GM23338 (cell line): ENCODE results near the gene TTF1. TPM values are rescaled to one million over a fixed set of nuclear protein-coding genes. Genes with fewer than 3 reads are reported as not detected.

ENCODE experiments used
- ATAC-seq: fragments of 200-7000 bp; cut with Tn5 transposase; 3 replicates; pipeline ENCODE4 v1.9.1; 2020
- DNase-seq: peaks from one replicate; pipeline ENCODE4 v3.0.0-alpha.2; 2015; ENCODE audit warnings: low spot score
- H2AFZ ChIP-seq: fragments of 200-600 bp; sonication (generic); 2 replicates; pipeline ENCODE4 v1.8.0; 2016; ENCODE audit warnings: antibody characterized with exemption, mild to moderate bottlenecking, moderate library complexity
- H3F3A ChIP-seq: fragments of 200-600 bp; sonication (generic); replicated peaks from 2 replicates; pipeline ENCODE4 v1.8.0; 2017; ENCODE audit warnings: antibody characterized with exemption, mixed run types, low read depth
- H3K27ac ChIP-seq: fragments of 200-600 bp; sonication (generic); 2 replicates; pipeline ENCODE4 v1.6.1; 2016; ENCODE audit warnings: low read depth
- H3K27me3 ChIP-seq: fragments of 200-600 bp; sonication (generic); 2 replicates; pipeline ENCODE4 v1.8.0; 2016; ENCODE audit warnings: mild to moderate bottlenecking, mixed run types, moderate library complexity; ENCODE audit not compliant: insufficient read depth
- H3K36me3 ChIP-seq: fragments of 200-600 bp; sonication (generic); 2 replicates; pipeline ENCODE4 v1.8.0; 2016; ENCODE audit warnings: mild to moderate bottlenecking; ENCODE audit not compliant: insufficient read depth
- H3K4me1 ChIP-seq: fragments of 200-600 bp; sonication (generic); 2 replicates; pipeline ENCODE4 v1.8.0; 2016; ENCODE audit warnings: mild to moderate bottlenecking, moderate library complexity; ENCODE audit not compliant: insufficient read depth
- H3K4me2 ChIP-seq: fragments of 200-600 bp; sonication (generic); 2 replicates; pipeline ENCODE4 v1.7.1; 2017; ENCODE audit warnings: mixed run types
- H3K4me3 ChIP-seq: fragments of 200-600 bp; sonication (generic); 2 replicates; pipeline ENCODE4 v1.6.1; 2016; ENCODE audit warnings: mixed run types
- H3K79me2 ChIP-seq: fragments of 200-600 bp; sonication (generic); replicated peaks from 2 replicates; pipeline ENCODE4 v1.8.0; 2017; ENCODE audit warnings: mild to moderate bottlenecking; ENCODE audit not compliant: insufficient read depth
- H3K9me2 ChIP-seq: fragments of 200-600 bp; sonication (generic); 2 replicates; pipeline ENCODE4 v1.8.0; 2017; ENCODE audit not compliant: insufficient read depth
- H4K20me1 ChIP-seq: fragments of 200-600 bp; sonication (generic); replicated peaks from 2 replicates; pipeline ENCODE4 v1.8.0; 2017; ENCODE audit warnings: mild to moderate bottlenecking; ENCODE audit not compliant: insufficient read depth
- H3K27ac Mint-ChIP-seq: 2 replicates; pipeline ENCODE4 v1.8.0; 2020; ENCODE audit warnings: inconsistent platforms, mild to moderate bottlenecking, moderate library complexity, mixed read lengths
- H3K27me3 Mint-ChIP-seq: 3 replicates; pipeline ENCODE4 v1.8.0; 2022; ENCODE audit warnings: low read depth, mild to moderate bottlenecking, moderate library complexity, mixed read lengths, inconsistent platforms; ENCODE audit not compliant: insufficient read depth, poor library complexity
- H3K36me3 Mint-ChIP-seq: 3 replicates; pipeline ENCODE4 v1.8.0; 2021; ENCODE audit warnings: low read depth, mild to moderate bottlenecking, inconsistent platforms, moderate library complexity, mixed read lengths
- H3K4me1 Mint-ChIP-seq: 3 replicates; pipeline ENCODE4 v1.8.0; 2020; ENCODE audit warnings: mild to moderate bottlenecking, inconsistent platforms, mixed read lengths
- H3K4me3 Mint-ChIP-seq: 3 replicates; pipeline ENCODE4 v1.8.0; 2021; ENCODE audit warnings: moderate library complexity, mild to moderate bottlenecking, inconsistent platforms, mixed read lengths
- H3K9me3 Mint-ChIP-seq: 3 replicates; pipeline ENCODE4 v1.8.0; 2020; ENCODE audit warnings: moderate library complexity, mild to moderate bottlenecking, inconsistent platforms, mixed read lengths
- CREB1 ChIP-seq: fragments of 250-450 bp; sonication (Bioruptor Pico); IDR thresholded peaks from 2 replicates; pipeline ENCODE4 v1.5.0; 2020; ENCODE audit warnings: low read depth, mild to moderate bottlenecking, moderate library complexity
- CTCF ChIP-seq, 2 experiments: fragments of 200-600 bp in 1 of 2; sonication (generic) in 1 of 2; conservative IDR thresholded peaks; 2 replicates each; pipeline versions ENCODE4 v1.5.1 to v1.6.1; 2016 to 2017; ENCODE audit warnings: antibody characterized with exemption in 2 of 2, low read depth in 2 of 2, mild to moderate bottlenecking in 2 of 2, moderate library complexity in 1 of 2
- ETS1 ChIP-seq: IDR thresholded peaks from 2 replicates; pipeline ENCODE4 v1.6.1; 2016; ENCODE audit warnings: antibody characterized with exemption
- EZH2 ChIP-seq: fragments of 200-600 bp; sonication (generic); IDR thresholded peaks from one replicate; pipeline ENCODE4 v1.8.0; 2017; ENCODE audit warnings: antibody characterized with exemption, mild to moderate bottlenecking, low read depth; ENCODE audit not compliant: unreplicated experiment
- EZH2phosphoT487 ChIP-seq: fragments of 200-600 bp; sonication (generic); IDR thresholded peaks from one replicate; pipeline ENCODE4 v1.8.1; 2018; ENCODE audit warnings: antibody characterized with exemption; ENCODE audit not compliant: unreplicated experiment
- JUNB ChIP-seq: IDR thresholded peaks from one replicate; pipeline ENCODE4 v1.6.1; 2016; ENCODE audit warnings: antibody characterized with exemption; ENCODE audit not compliant: unreplicated experiment
- NANOG ChIP-seq: IDR thresholded peaks from 2 replicates; pipeline ENCODE4 v1.6.1; 2016; ENCODE audit warnings: antibody characterized with exemption, borderline replicate concordance
- POLR2AphosphoS5 ChIP-seq: IDR thresholded peaks from 2 replicates; pipeline ENCODE4 v1.6.1; 2016; ENCODE audit warnings: antibody characterized with exemption, low read depth
- REST ChIP-seq: IDR thresholded peaks from one replicate; pipeline ENCODE4 v1.6.1; 2018; ENCODE audit warnings: antibody characterized with exemption; ENCODE audit not compliant: unreplicated experiment
- STAT1 ChIP-seq: IDR thresholded peaks from one replicate; pipeline ENCODE4 v1.6.1; 2016; ENCODE audit warnings: antibody characterized with exemption; ENCODE audit not compliant: unreplicated experiment
- ZNF114 ChIP-seq: fragments of 250-450 bp; sonication (Bioruptor Pico); IDR thresholded peaks from 2 replicates; pipeline ENCODE4 v1.5.0; 2020; ENCODE audit warnings: mild to moderate bottlenecking, moderate library complexity
- ZNF331 ChIP-seq: fragments of 250-450 bp; sonication (Bioruptor Pico); IDR thresholded peaks from 2 replicates; pipeline ENCODE4 v1.5.0; 2020; ENCODE audit warnings: low read depth, mild to moderate bottlenecking, moderate library complexity
- ZNF462 ChIP-seq: fragments of 250-450 bp; sonication (Bioruptor Pico); IDR thresholded peaks from 2 replicates; pipeline ENCODE4 v1.5.0; 2020; ENCODE audit warnings: mild to moderate bottlenecking, moderate library complexity
- polyA plus RNA-seq: library from polyadenylated mRNA; unstranded; fragments of >200 nt; fragmentation: Nextera tagmentation; extraction: Ambion mirVana; gene quantifications from 2 replicates; pipeline ENCODE4 v1.2.1, GENCODE V29; 2016
- total RNA-seq: library from RNA; depleted of rRNA; stranded (reverse); fragments of >200 nt; shearing (Covaris generic); gene quantifications from 2 replicates; pipeline ENCODE4 v1.2.3, GENCODE V29; 2014

TTF1 gene
- total and polyA plus RNA-seq, 2 experiments from 2014 or later, result 14.9 to 25.0 TPM

- no peak for DNase-seq
- H3F3A ChIP-seq, result no peaks in the 10 kb centered on the region
Measured at GRCh38 chr9:132414731-132415130, 8.1 kb upstream of the TTF1 start.

More at GRCh38 chr9:132414731-132415130, 8.1 kb upstream of the TTF1 start:
- Histone ChIP-seq H3K27me3 (peaks cover 10% of the 10 kb centered on the region), H4K20me1 (no peaks in the 10 kb centered on the region), H3K4me2 (no peak overlapping the region; the same call in 1 of the 2 replicates), H3K79me2 (no peaks in the 10 kb centered on the region), H3K4me1 (peaks cover 18% of the 10 kb centered on the region), H3K9me2 (no peaks in the 10 kb centered on the region), H3K36me3 (no peaks in the 10 kb centered on the region), H3K27ac (no peak overlapping the region), H2AFZ (no peak overlapping the region), H3K4me3 (no peak overlapping the region)
- ATAC-seq, result no peak
- Mint-ChIP-seq H3K27me3 (peaks cover 23% of the 10 kb centered on the region), H3K4me3 (no peak overlapping the region), H3K9me3 (no peaks in the 10 kb centered on the region), H3K27ac (no peak overlapping the region), H3K36me3 (no peaks in the 10 kb centered on the region), H3K4me1 (peaks cover 24% of the 10 kb centered on the region)
- no peak for TF ChIP-seq STAT1
- TF ChIP-seq ZNF462, result no peak
- TF ChIP-seq EZH2, result no peak
- TF ChIP-seq ZNF114 (CRISPR knock-in tag), result no peak
- no peak for TF ChIP-seq ZNF331 (CRISPR knock-in tag)
- TF ChIP-seq ETS1, result no peak
- TF ChIP-seq JUNB, result no peak
- TF ChIP-seq CREB1 (CRISPR knock-in tag), result no peak
- TF ChIP-seq POLR2AphosphoS5, result no peak
- TF ChIP-seq CTCF (conservative IDR thresholded peaks at IDR 0.05; ENCODE audit: low read depth in 2 of 2), result no peak
- no peak for TF ChIP-seq EZH2phosphoT487
- TF ChIP-seq REST, result no peak
- no peak for TF ChIP-seq NANOG
